ENCODE results near the gene ARMS2.

The ARMS2 gene

DNA sequence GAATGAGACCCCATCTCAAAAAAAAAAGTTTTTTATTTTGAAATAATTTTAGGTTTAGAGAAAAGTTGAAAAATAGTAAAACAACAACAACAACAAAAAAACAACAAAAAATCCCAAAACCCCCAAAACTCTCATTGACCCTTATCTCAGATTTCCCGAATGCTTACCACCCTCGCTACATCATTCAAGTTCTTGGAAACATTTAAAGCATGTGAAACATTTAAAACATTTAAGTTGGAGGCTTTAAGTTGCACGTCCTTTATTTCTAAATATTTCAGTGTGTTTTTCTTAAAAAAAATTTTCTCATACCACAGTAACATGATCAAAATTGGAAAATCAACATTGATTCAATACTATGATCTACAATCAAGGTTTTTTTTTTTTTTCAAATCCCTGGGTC, 382 bp upstream of the ARMS2 start:
- no peak for DNase-seq

DNA sequence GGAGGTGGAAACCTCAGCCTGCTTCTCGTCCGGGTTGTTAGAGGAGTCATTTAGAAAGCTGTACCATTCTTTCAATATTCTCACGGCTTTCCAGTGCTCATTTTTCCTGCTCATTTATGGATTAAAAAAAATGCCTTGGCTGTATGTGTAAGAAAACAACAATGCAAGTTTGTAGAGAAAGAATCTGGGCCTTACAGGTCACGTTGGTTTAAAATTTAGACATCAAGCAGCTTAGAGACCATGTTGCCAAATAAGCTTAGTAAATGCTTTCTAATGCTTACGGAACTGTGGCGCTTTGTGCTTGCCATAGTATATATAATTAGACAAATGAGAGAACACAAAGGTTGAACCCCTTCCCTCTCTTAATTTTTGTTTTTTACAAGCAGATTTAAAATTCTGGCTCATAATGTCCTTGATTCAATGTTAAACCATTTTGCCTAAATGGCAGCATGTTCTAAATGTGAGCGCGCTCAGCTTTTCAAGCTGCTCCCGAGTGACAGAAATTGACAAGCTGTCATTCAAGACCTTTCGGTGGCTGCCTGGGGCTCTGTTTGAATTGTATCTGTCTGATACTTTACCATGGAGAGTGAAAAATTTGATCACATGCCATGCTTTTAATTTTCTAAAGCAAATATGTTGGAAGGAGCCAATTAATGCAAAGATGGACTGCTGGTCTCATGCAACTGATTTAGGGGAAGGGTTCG, 1.1 kb downstream of the ARMS2 start:
- DNase-seq, result no peak

DNA sequence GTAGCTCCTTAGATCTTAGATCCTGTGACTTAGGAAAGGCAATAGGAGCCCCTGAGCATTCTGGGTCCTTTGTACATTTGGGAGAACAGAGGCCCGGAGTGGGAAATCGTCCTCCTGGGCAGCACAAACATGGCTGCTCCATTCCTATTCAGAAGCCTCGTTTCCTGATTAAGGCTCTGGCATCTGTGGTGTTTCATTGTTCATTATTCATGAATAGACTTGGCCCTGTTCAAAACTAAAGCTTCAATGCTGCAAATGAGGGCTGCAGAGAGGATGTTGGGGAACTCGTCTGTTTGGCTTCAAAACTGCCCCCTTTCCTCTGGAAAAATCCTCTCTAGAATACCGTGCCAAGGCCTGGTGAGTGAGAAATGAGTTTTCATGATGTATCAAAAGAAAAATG, 3.5 kb downstream of the ARMS2 start:
- DNase-seq, result no peak

DNA sequence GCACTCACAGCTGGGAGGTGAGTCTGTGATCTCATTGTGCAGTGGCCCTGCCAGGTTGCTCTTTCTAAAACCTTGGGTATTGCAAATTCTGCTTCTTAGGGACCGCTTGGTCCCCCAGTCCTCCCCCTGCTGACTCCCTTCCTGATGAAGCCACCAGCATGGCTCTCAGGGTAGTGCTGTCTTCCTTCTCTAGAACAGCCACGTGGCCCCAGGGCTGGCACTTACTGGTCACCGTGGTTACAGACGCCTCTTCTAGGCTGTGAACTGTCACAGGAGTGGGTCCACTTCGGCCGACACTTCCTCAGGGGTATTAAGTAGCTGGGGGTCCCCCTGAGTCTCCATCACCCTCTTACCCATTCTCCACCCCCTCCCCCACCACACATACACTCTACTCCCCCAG, 4.2 kb downstream of the ARMS2 start:
- DNase-seq, result no peak

DNA sequence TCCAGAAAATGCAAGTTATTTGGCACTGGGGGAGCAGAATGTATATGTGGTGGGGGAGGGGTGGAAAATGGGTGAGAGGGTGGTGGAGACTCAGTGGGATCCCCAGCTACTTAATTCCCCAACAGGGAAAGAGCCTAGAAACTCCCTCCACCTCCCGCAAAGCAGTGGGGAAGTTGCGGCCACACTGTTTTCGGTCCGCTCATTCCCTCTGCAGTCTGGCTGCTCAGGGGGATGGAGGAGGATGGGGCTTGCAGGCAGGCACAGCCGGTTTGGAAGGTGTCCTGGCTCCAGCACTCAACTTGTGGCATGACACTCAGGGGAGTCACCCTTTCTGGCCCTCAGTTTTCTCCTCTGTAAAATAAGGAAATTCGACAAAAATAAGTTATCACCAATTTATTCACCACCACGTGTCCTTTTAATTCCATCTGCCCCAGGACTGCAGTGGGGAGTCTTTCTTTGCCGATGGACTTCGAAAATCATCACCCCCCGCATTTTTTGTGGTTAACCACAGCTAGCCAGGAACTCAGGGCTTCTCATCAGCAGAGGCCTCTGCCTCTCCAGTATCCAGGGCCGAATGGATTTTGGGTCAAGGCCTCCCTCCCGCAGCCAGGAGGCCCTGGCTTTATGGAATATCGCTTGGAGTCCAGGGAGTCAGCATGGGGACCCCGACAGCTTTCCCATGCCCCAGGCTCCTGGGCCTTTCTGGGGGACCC, 5.3 kb downstream of the ARMS2 start:
- no peak for DNase-seq

DNA sequence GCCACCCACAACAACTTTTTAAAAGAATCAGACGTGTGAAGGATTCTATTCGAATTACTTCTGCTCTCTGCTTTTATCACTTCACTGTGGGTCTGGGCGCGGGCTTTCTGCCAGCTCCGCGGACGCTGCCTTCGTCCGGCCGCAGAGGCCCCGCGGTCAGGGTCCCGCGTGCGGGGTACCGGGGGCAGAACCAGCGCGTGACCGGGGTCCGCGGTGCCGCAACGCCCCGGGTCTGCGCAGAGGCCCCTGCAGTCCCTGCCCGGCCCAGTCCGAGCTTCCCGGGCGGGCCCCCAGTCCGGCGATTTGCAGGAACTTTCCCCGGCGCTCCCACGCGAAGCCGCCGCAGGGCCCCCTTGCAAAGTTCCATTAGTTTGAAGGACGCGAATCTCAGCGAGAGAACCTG, 6.4 kb downstream of the ARMS2 start:
- DNase-seq, result no peak

DNA sequence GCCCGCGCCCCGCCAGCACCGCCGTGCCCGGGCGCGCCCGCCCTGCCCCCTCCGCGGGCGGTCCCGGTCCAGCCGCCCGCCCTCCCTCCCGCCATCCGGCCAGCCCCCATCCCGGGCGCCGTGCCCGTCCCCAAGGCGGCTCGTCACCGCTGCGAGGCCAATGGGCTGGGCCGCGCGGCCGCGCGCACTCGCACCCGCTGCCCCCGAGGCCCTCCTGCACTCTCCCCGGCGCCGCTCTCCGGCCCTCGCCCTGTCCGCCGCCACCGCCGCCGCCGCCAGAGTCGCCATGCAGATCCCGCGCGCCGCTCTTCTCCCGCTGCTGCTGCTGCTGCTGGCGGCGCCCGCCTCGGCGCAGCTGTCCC, 6.9 kb downstream of the ARMS2 start, which contains the start of gene HTRA1:
TSS of gene HTRA1 (plus strand) at position 187 of the 362 bp plus-strand sequence. CDS start at position 287, 100 bp downstream.
- DNase-seq, result no peak

DNA sequence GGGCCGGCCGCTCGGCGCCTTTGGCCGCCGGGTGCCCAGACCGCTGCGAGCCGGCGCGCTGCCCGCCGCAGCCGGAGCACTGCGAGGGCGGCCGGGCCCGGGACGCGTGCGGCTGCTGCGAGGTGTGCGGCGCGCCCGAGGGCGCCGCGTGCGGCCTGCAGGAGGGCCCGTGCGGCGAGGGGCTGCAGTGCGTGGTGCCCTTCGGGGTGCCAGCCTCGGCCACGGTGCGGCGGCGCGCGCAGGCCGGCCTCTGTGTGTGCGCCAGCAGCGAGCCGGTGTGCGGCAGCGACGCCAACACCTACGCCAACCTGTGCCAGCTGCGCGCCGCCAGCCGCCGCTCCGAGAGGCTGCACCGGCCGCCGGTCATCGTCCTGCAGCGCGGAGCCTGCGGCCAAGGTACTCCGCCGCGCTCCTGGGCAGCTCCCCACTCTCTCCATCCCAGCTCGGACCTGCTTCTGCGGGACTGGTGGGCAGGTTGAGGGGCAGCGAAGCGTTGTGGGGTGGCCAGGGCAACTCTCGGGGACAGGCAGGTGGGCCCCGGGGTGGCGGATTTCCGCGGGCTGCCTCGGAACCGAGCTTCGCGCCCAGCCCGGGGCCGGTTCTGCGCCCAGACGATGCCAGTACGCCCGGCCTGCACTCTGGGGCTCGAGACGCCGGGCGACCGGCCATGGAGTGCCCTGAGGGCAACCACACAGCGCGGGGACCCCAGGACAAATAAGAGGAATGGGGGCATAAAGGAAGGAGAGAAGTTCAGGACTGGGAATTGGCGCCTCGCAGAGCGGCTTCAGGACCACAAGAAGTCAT, 7.5 kb downstream of the ARMS2 start:
- no peak for DNase-seq

DNA sequence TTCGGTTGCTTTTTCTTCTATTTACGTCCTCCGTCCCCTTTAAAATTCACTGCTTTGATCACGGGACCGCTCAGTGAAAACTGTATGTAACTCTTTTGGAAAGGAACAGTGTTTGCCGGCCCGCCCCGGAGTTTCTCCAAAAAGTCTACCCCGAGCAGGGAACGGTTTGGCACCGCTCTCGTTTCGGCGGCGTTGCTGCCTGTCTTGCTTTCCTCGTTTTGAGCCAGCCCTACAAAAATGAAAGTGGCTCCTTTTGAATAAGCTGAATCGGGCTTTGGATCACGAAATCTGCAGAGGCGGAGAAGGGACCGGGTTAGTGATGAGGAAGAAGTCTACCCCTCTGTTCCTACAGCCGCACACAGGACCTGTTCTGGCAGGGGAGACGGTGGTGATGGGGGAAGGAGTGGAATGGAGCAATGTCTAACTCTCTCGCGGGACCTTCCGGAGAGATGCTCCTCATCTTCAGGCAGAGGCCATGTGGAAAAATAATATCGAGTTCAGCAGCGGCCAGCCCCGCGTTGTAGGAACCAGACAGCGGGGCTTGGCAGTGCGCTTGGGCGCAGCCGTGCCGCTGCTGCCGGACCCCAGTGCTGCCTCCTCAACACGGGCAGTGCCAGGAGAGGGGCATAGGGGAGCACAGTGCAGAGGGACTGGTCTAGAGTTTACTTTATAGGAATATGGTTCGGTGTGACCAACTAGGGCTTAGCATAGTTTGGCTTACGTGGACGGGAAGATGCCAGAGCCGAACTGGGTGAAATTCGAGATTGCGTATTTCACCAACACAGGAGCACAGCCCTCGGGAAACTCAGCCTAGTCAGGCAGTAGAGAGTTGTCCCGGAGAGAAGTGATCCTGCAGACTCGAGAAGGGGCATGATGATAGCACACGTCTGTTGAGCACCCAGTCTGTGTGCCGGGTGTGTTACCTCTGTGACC, 8.3 kb downstream of the ARMS2 start:
- DNase-seq, result no peak

DNA sequence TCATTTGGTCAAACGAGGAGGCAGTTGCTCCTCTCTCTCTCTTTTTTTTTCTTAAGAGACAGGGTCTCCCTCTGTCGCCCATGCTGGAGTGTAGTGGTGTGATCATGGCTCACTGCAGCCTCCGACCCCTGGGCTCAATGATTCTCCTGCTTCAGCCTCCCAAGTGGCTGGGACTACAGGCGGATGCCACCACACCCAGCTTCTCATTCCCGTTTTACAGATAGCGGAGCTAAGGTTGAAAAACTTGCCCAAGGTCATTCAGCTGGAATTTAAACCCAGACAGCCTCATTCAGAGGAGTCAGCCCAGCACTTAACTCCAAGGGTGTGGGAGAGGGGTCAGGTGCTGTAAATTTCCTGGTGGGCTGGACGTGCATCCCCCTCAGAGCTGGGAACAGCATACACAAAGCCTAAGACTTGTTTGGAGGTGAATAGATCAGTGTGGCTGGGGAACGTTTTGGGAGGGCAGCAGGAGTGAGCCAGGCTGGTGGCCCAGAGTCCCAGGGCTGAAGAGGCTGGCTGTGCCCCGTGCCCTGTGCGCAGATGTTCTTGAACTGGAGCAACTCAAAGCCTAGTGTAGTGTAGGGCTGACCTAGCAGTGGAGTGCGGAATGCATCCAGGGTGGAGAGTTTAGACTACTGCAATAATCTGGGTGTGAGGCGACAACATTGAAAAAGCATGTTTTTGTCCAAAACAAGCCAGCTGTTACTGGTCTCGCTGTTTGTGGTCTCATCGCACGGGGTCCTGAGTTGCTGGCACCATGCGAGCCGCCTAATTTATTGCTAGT, 9.2 kb downstream of the ARMS2 start:
- DNase-seq, result no peak

DNA sequence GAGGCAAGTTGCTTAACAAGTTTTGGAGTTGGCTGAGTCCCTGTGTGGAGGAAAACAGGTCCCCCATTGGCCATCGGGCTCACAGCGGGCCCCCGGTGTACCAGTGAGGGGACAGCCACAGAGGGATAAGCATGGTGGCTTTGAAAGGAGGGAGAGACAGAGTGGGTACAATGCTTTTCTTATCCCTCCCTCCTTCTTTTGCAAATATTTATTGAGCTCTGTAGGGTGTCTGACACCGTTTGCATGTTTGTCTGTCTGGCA, 9.7 kb downstream of the ARMS2 start:
- DNase-seq, result no peak

DNA sequence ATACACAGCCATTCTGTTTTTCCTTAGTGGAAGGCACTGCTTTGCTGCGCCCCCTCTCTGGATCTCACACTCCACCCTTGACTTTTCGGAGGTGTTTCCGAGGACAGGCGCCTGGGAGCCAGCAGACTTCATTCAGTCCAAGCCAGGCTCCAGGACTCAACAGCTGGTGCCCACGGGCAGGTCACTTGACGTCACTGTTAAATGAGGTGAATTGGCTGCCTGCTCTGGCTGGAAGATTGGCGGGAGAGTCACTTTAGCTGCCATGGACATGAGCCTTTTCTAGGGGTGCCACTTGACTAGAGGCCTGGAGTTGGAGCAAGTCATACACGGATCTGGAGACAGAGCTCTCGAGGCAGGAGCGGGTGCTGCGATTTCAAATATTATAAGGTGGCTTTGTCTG, 10.1 kb downstream of the ARMS2 start:
- DNase-seq, result no peak

DNA sequence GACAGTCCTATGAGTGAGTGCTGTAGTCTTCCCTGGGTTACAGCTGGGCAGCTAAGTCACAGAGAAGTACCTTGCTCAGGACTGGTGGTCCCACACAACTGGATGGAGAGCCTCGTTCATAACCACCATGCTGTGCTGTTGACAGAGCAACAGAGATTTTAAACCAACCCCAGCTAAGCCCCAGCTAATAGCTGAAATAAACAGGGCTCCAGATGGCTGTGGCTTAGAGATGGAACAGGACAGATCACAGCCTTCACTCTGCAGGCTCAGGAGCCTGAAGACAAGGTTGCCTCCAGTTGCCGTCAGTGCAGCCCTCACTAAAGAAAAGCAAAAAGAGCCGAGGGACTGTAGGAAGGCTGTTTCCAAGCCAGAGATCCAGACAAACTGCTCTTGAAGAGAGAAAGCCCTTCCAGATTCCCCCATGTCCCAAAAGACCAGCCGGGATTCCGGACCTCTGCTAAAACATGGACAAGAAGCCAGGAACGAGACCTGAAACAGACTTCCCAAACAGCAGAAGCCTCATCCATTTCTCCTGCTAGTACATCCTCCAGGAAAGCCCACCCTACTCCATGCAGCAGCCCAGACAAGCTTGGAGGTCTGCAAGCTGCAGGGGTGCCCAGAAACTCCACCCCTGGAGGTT, 11.1 kb downstream of the ARMS2 start:
- DNase-seq, result no peak

DNA sequence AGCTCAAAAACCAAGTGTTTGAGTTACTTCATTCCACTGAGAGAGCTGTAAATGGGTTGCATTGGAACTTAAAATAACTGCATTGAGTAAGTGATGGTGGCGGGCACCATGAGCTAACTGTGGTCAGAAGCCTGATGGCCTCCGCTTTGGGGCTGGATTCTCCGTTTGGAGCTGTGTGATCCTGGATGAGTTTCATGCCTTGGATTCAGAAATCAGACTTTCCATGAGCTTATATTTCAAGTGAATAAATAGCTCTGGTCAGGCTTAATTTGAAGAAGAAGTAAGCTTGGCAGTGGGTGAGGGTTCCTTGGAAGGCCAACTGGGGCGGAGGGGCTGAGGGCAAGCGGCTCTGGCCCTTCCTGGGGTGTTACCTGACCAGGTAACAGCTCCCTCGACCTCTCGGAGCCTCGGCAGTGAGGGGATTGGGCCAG, 12.5 kb downstream of the ARMS2 start:
- no peak for DNase-seq

DNA sequence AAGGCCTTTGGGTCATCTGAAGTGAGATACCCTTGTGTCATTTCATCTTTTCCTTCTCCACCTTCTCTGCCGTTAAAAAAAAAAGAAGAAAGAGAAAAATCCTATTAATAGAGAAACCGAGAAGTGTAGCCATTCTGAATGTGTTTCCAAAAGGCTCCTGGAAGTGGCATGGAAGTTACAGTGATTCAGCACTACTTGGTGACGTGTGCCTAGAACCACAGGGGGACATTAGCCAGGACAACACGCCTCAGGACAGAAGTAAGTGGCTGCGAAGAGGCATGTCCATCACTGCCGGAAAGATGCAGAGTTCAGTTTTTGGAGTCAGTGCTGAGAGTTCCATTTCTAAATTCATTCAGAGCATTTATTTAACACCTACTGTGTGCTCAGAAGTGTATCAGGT, 13.2 kb downstream of the ARMS2 start:
- DNase-seq, result no peak

DNA sequence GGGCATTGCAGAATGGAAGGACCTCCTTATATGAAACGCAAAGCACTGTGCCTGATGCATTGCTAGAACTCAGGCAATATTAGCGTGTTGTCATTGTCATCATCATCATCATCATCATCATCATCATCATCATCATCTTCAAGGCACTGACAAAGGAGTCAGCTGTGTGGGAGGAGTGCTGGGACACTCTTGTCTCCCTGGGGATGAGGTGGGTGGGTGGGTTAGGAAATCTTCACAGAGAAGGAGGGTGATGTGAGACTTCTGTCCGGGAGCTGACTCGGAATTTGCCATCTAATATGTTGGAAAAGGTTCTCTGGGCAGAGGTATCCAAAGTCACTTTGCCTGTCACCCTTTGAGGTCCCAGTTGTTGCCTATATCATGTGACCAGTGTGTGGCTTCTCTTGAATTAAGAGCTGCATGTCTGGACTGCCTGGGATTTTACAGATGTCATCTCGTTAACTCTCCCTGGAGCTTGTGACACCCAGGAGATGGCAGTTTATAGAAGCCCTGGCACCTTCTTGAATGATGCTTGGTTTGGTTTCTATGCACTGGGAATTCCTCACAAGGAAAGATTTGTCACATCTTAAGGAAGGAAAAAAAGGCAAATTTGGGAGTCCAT, 14.0 kb downstream of the ARMS2 start:
- DNase-seq, result no peak

DNA sequence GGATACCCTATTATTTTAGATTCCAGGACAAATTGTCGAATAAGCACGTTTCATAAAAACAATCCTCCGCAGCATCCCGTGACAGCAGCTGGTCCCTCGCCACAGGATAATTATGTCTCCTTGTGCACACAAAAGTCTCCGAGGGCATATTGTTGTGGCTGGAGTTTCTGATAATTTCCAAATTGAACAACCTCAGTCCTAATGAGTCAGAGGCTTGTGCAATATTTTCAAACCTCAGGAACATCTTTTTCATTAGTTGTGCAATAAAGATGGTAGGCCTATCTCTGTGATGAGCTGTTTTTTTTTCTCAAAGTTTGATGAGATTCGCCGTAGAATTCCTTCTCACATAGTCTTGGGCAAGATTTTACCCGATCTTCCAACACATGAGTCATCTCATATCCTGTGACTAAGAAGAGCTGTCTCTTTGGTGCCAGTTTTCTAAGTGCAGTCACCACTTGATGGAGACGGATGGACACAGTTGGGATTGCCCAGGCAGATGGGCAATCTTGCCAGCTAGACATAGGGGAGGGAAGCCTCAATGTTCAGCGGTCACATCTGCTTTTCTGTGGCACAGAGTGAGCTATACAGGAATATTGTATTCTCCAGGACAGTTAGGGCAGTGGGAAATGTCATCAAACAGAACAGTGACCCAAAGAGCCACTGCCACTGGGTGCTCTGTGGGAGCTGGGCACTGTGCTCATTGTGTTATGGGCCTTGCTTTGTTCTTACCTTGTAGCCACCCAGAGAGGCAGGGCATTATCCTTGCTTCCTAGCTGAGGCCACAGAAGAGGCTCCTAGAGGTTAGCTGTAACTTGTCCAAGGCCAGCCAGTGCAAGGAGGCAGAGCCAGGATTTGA, 14.7 kb downstream of the ARMS2 start:
- DNase-seq, result no peak

DNA sequence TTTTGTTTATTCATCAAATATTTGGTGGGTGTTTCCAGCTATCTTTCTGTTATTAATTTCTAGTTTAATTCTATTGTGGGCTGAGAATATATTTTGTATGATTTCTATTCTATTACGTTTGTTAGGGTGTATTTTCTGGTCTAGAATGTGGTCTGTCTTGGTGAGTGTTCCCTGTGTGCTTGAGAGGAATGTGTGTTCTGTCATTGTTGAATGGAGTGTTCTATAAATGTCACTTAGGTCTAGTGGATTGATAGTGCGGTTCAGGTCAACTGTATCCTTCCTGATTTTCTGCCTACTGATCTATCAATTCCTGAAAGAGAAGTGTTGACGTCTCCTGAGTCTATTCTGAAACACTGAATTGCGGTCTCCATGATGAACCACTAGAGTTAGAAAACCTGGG, 15.4 kb downstream of the ARMS2 start:
- no peak for DNase-seq

DNA sequence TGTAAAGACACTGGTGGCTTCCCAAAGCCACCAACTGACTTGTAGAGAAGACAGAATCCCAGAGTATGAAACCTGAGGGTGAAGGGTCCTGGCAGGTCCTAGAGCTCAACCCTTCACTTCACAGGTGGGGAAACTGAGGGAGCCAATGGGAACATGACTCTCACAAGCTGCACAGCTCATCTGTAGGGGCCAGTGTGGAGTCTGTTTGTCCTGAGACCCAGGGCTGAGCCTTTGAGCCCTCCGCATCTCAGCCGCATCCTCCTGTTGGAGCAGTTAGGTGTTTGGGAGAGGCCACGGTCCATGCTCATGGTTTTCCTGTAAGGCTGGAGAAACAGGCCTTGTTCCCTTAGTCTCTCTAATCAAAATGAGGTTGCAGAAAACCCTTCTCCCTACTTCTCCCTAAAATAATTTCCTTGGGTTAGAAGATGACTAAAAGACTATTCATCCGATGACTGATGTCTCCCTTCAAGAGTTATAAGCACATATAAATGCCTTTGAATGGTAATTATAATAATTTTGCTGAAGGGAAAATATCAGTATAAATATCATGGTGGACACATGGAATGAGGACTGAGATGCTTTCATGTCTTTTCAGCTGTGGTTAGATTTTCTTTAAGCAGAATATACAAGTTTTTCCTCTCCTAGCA, 17.2 kb downstream of the ARMS2 start:
- DNase-seq, result no peak

DNA sequence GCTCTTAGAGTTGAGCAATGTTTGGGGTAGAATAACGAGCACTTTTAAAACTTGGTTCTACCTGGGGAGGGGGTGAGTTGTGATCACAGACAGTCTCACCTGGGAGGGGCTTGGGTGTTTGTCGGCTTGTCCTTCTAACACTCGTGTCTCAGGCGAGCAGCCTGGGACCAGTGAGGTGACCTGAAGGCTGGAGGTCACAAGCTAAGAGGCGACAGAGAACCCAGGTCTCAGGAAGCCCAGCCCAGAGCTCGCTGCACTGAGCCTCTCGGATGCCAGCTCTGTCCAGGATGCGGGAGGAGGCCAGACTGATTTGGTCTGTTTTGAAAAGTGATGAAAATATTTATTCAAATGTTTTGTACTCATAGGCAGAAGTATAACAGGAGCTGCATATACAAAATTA, 18.7 kb downstream of the ARMS2 start:
- no peak for DNase-seq
